Right lobe of liver (tissue), 6 donors: Measurements from ENCODE around the gene SERPINB10. TPM values are rescaled to one million over a fixed set of nuclear protein-coding genes. Genes with fewer than 3 reads are reported as not detected.
A peak's percentile ranks its signal among the peaks of the same experiment; 100 is the strongest.

Source experiments
- ATAC-seq, 4 donors: fragments of 200-7000 bp; cut with Tn5 transposase; one replicate each; pipeline ENCODE4 v1.9.1; 2020; ENCODE audit warnings: mild to moderate bottlenecking in 4 of 4, moderate library complexity in 4 of 4
- DNase-seq, 3 donors: peaks; one replicate each; pipeline ENCODE4 v3.0.0-alpha.2; 2020
- H3K27ac ChIP-seq, 3 donors: fragments of 200-600 bp; one replicate each; pipeline ENCODE4 v1.8.0; 2022
- H3K27me3 ChIP-seq, 2 donors: fragments of 200-600 bp; one replicate each; pipeline ENCODE4 v1.8.0; 2022
- H3K36me3 ChIP-seq, 4 donors: fragments of 200-600 bp; sonication (generic) in 1 of 4; one replicate each; pipeline versions ENCODE4 v1.5.1 to v1.8.0; 2017 to 2022; ENCODE audit warnings: control low read depth in 1 of 4
- H3K4me1 ChIP-seq, 4 donors: fragments of 200-600 bp; sonication (generic) in 1 of 4; one replicate each; pipeline versions ENCODE4 v1.5.1 to v1.8.0; 2017 to 2022; ENCODE audit warnings: control low read depth in 1 of 4
- H3K4me3 ChIP-seq, 3 donors: fragments of 200-600 bp; one replicate each; pipeline ENCODE4 v1.8.0; 2022
- H3K9me3 ChIP-seq, 4 donors: fragments of 200-600 bp; sonication (generic) in 1 of 4; one replicate each; pipeline versions ENCODE4 v1.5.1 to v1.8.0; 2017 to 2022; ENCODE audit warnings: control low read depth in 1 of 4
- CTCF ChIP-seq, 4 donors: fragments of 200-600 bp in 3 of 4; fragments of 450-650 bp in 1 of 4; IDR thresholded peaks; one replicate each; pipeline versions ENCODE4 v1.5.1 to v1.8.0; 2016 to 2022; ENCODE audit warnings: antibody characterized with exemption in 4 of 4, mild to moderate bottlenecking in 2 of 4
- POLR2A ChIP-seq: fragments of 450-650 bp; IDR thresholded peaks from one replicate; pipeline ENCODE4 v1.6.1; 2017; ENCODE audit warnings: antibody characterized with exemption, mild to moderate bottlenecking
- WGBS: methylation state at CpG from one replicate; pipeline ENCODE4 v1.1.6; 2018; ENCODE audit warnings: low coverage, low lambda C conversion rate; ENCODE audit not compliant: insufficient coverage; ENCODE audit errors: missing lambda C conversion rate; 5-methylcytosine and 5-hydroxymethylcytosine counted together
- intact Hi-C, 2 donors: fragments of 100-400 bp; cut with DNase I; formaldehyde crosslinking; loops; one replicate each; pipeline versions ENCODE4 v1.11.2 to v1.14.1; 2022
- total RNA-seq, 6 experiments: library from RNA; depleted of rRNA in 2 of 6; stranded (reverse); fragments of >200 nt in 2 of 6; fragmentation: NEBNext Ultra II Directional in 3 of 6; extraction: Animal tissue kit (Norgen Biotek cat#: 25700) in 3 of 6; gene quantifications; one replicate each; pipeline versions ENCODE4 v1.1.0 to v1.2.4, GENCODE V29; 2016 to 2023
- donor health status: DM: no; HTN: yes; CAD: no.
- donor health status: DM: no; HTN: no; CAD: no.
- donor health status: DM: no; HTN: no; CAD: no.
- donor health status: DM: no; HTN: yes; CAD: no.
- donor health status: DM: no; HTN: yes; CAD: no.

SERPINB10 gene
- total RNA-seq, 6 experiments from 2014 or later: 0.24 TPM; not detected in 5

GRCh38 chr18:63975628-63976027 is 67.9 kb downstream of the SERPINB10 start:
- Histone ChIP-seq H3K4me3 (no peak overlapping the region), H3K27ac (peak overlapping the region in 2 of 3 donors; percentile 7 to 49), H3K4me1 (peaks cover 0 to 20% (median 6%) of the 10 kb centered on the region in 4 donors), H3K9me3 (no peaks in the 10 kb centered on the region), H3K36me3 (no peaks in the 10 kb centered on the region), H3K27me3 (no peaks in the 10 kb centered on the region)
- no peak for TF ChIP-seq POLR2A
- DNase-seq (no peak), ATAC-seq (peak in 1 of 4 donors; percentile 3)
- 48% methylated on average over 3 of the region's 3 CpGs for WGBS
- intact Hi-C loops: no loop called here

- DNase-seq: no peak
- intact Hi-C loops: no loop called here
- TF ChIP-seq CTCF (IDR thresholded peaks at IDR 0.05) (no peak), POLR2A (no peak)
Observed at GRCh38 chr18:63977040-63977439, 69.3 kb downstream of the SERPINB10 start.

GRCh38 chr18:63979409-63979920 is 71.7 kb downstream of the SERPINB10 start:
- Histone ChIP-seq H3K4me1 (peaks cover 0 to 21% (median 3%) of the 10 kb centered on the region in 4 donors), H3K36me3 (peaks cover 0 to 15% (median 0%) of the 10 kb centered on the region in 4 donors), H3K4me3 (peak overlapping the region in 2 of 3 donors; percentile 6 to 14), H3K9me3 (no peaks in the 10 kb centered on the region), H3K27me3 (no peaks in the 10 kb centered on the region), H3K27ac (peak overlapping the region; percentile 19 to 40 (median 30))
- intact Hi-C loops: no loop called here
- no peak for TF ChIP-seq POLR2A
- TF ChIP-seq CTCF (IDR thresholded peaks at IDR 0.05): peak; percentile 76 to 85 (median 81)
- 5% methylated on average over 6 of the region's 6 CpGs for WGBS
- DNase-seq: peak in 1 of 3 donors; percentile 58
- ATAC-seq: peak; percentile 69 to 87 (median 77)

More at GRCh38 chr18:63977040-63977439, 69.3 kb downstream of the SERPINB10 start:
- no peak overlapping the region for H3K27ac ChIP-seq
- WGBS: 73% methylated on average over 2 of the region's 3 CpGs
- no peaks in the 10 kb centered on the region for H3K36me3 ChIP-seq
- peaks cover 0 to 30% (median 6%) of the 10 kb centered on the region in 4 donors for H3K4me1 ChIP-seq
- ATAC-seq: no peak
- H3K4me3 ChIP-seq: no peak overlapping the region
- H3K9me3 ChIP-seq: no peaks in the 10 kb centered on the region
- no peaks in the 10 kb centered on the region for H3K27me3 ChIP-seq

GRCh38 chr18:63980027-63980426 is 72.3 kb downstream of the SERPINB10 start:
- Histone ChIP-seq H3K4me3 (peak overlapping the region in 1 of 3 donors; percentile 6), H3K4me1 (peaks cover 0 to 18% (median 2%) of the 10 kb centered on the region in 4 donors), H3K27me3 (no peaks in the 10 kb centered on the region), H3K27ac (peak overlapping the region; percentile 19 to 40 (median 30)), H3K36me3 (peaks cover 0 to 20% (median 0%) of the 10 kb centered on the region in 4 donors), H3K9me3 (no peaks in the 10 kb centered on the region)
- WGBS: 21% methylated on average over 7 of the region's 7 CpGs
- DNase-seq (no peak), ATAC-seq (no peak)
- TF ChIP-seq CTCF (IDR thresholded peaks at IDR 0.05) (no peak), POLR2A (no peak)
- intact Hi-C loops: no loop called here

GRCh38 chr18:63980896-63981460 is 73.2 kb downstream of the SERPINB10 start:
- Histone ChIP-seq H3K27ac (peak overlapping the region in 1 of 3 donors; percentile 15), H3K9me3 (no peaks in the 10 kb centered on the region), H3K27me3 (no peaks in the 10 kb centered on the region), H3K36me3 (peaks cover 0 to 29% (median under 1%) of the 10 kb centered on the region in 4 donors), H3K4me1 (peaks cover 0 to 13% (median 2%) of the 10 kb centered on the region in 4 donors), H3K4me3 (no peak overlapping the region)
- DNase-seq (no peak), ATAC-seq (no peak)
- intact Hi-C loops: no loop called here
- TF ChIP-seq CTCF (IDR thresholded peaks at IDR 0.05) (no peak), POLR2A (no peak)
- 77% methylated on average over 6 of the region's 6 CpGs for WGBS
